OCI-LY1 (cell line): Measurements from ENCODE around the gene GRID2.
"Not testable (repeated sequence)": the region's sequence is repeated elsewhere in the genome, so short reads cannot be mapped to it uniquely, and the experiment has no call there.

Experiments used
- H2AFZ ChIP-seq: fragments of 200-600 bp; sonication (generic), shearing (Covaris generic); 2 replicates; pipeline ENCODE4 v1.6.0; 2014; ENCODE audit warnings: antibody characterized with exemption, mild to moderate bottlenecking, low read length
- H3F3A ChIP-seq: fragments of 200-600 bp; sonication (generic), shearing (Covaris generic); 2 replicates; pipeline ENCODE4 v1.6.0; 2014; ENCODE audit warnings: mild to moderate bottlenecking, antibody characterized with exemption, low read length, moderate library complexity; ENCODE audit not compliant: insufficient read depth
- H3K27ac ChIP-seq: fragments of 200-600 bp; sonication (generic); 2 replicates; pipeline ENCODE4 v1.5.1; 2014; ENCODE audit warnings: low read length, mixed run types, mild to moderate bottlenecking, low read depth; ENCODE audit not compliant: poor library complexity, severe bottlenecking
- H3K27me3 ChIP-seq: fragments of 200-600 bp; sonication (generic); 2 replicates; pipeline ENCODE4 v1.6.0; 2014; ENCODE audit warnings: antibody characterized with exemption, mild to moderate bottlenecking, low read length, moderate library complexity; ENCODE audit not compliant: insufficient read depth
- H3K36me3 ChIP-seq: fragments of 200-600 bp; sonication (generic); 2 replicates; pipeline ENCODE4 v1.6.1; 2014; ENCODE audit warnings: mild to moderate bottlenecking, antibody characterized with exemption, low read length, moderate library complexity, mixed read lengths; ENCODE audit not compliant: insufficient read depth
- H3K4me1 ChIP-seq: fragments of 200-600 bp; sonication (generic); 2 replicates; pipeline ENCODE4 v1.5.1; 2014; ENCODE audit warnings: mild to moderate bottlenecking, low read length, moderate library complexity; ENCODE audit not compliant: insufficient read depth, severe bottlenecking
- H3K4me2 ChIP-seq: fragments of 200-600 bp; sonication (generic), shearing (Covaris generic); 2 replicates; pipeline ENCODE4 v1.6.1; 2014; ENCODE audit warnings: low read length
- H3K4me3 ChIP-seq: fragments of 200-600 bp; sonication (generic); 2 replicates; pipeline ENCODE4 v1.5.1; 2014; ENCODE audit warnings: low read length, low read depth, mild to moderate bottlenecking, mixed read lengths; ENCODE audit not compliant: poor library complexity, severe bottlenecking
- H3K79me2 ChIP-seq: fragments of 200-600 bp; shearing (Covaris generic); 2 replicates; pipeline ENCODE4 v1.6.1; 2016; ENCODE audit warnings: mixed run types, low read length, mixed read lengths; ENCODE audit not compliant: insufficient read depth
- H3K9ac ChIP-seq: fragments of 200-600 bp; sonication (generic), shearing (Covaris generic); 2 replicates; pipeline ENCODE4 v1.6.1; 2014; ENCODE audit warnings: mild to moderate bottlenecking, low read length, mixed read lengths
- H3K9me2 ChIP-seq: fragments of 200-600 bp; sonication (generic), shearing (Covaris generic); 2 replicates; pipeline ENCODE4 v1.6.1; 2014; ENCODE audit warnings: low read depth, mild to moderate bottlenecking, low read length, mixed read lengths
- H3K9me3 ChIP-seq: fragments of 200-600 bp; shearing (Covaris generic); 2 replicates; pipeline ENCODE4 v1.6.1; 2014; ENCODE audit warnings: low read length, mixed read lengths
- H4K20me1 ChIP-seq: fragments of 200-600 bp; sonication (generic), shearing (Covaris generic); 2 replicates; pipeline ENCODE4 v1.6.0; 2016; ENCODE audit warnings: mild to moderate bottlenecking, low read length; ENCODE audit not compliant: insufficient read depth
- EZH2 ChIP-seq: fragments of 200-600 bp; sonication (generic), shearing (Covaris generic); IDR thresholded peaks from 2 replicates; pipeline ENCODE4 v1.8.0; 2017; ENCODE audit warnings: borderline replicate concordance, mixed run types, mild to moderate bottlenecking, antibody characterized with exemption, low read length, moderate library complexity, mixed read lengths
- TF ChIP-seq, protein P1 (sequence below): fragments of 200-600 bp; sonication (generic), shearing (Covaris generic); IDR thresholded peaks from 2 replicates; pipeline ENCODE4 v1.5.1; 2017; ENCODE audit warnings: mild to moderate bottlenecking, antibody characterized with exemption, low read length, moderate library complexity, mixed read lengths

GRID2 gene

GRCh38 chr4:93671093-93671492, 1367.3 kb downstream of the GRID2 start:
- Histone ChIP-seq H3K79me2 (no peaks in the 10 kb centered on the region), H3K9me2 (no peaks in the 10 kb centered on the region), H3K36me3 (no peaks in the 10 kb centered on the region), H3K9ac (no peak overlapping the region), H3K27ac (no peak overlapping the region), H2AFZ (no peak overlapping the region), H4K20me1 (no peaks in the 10 kb centered on the region), H3K27me3 (no peaks in the 10 kb centered on the region), H3K9me3 (no peaks in the 10 kb centered on the region), H3K4me2 (no peak overlapping the region), H3K4me3 (no peak overlapping the region), H3F3A (no peaks in the 10 kb centered on the region), H3K4me1 (no peaks in the 10 kb centered on the region)
- TF ChIP-seq EZH2 = no peak
- TF ChIP-seq, protein P1, sequence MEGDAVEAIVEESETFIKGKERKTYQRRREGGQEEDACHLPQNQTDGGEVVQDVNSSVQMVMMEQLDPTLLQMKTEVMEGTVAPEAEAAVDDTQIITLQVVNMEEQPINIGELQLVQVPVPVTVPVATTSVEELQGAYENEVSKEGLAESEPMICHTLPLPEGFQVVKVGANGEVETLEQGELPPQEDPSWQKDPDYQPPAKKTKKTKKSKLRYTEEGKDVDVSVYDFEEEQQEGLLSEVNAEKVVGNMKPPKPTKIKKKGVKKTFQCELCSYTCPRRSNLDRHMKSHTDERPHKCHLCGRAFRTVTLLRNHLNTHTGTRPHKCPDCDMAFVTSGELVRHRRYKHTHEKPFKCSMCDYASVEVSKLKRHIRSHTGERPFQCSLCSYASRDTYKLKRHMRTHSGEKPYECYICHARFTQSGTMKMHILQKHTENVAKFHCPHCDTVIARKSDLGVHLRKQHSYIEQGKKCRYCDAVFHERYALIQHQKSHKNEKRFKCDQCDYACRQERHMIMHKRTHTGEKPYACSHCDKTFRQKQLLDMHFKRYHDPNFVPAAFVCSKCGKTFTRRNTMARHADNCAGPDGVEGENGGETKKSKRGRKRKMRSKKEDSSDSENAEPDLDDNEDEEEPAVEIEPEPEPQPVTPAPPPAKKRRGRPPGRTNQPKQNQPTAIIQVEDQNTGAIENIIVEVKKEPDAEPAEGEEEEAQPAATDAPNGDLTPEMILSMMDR = no peak

- not testable (repeated sequence) for H3K4me1 ChIP-seq, H3F3A ChIP-seq, H3K27ac ChIP-seq, H3K27me3 ChIP-seq, H3K9me2 ChIP-seq, H3K9ac ChIP-seq, H4K20me1 ChIP-seq, H3K36me3 ChIP-seq, H3K4me3 ChIP-seq, H3K9me3 ChIP-seq, H3K79me2 ChIP-seq, H2AFZ ChIP-seq, H3K4me2 ChIP-seq
Measured at GRCh38 chr4:93676937-93677336, 1373.2 kb downstream of the GRID2 start.

DNA sequence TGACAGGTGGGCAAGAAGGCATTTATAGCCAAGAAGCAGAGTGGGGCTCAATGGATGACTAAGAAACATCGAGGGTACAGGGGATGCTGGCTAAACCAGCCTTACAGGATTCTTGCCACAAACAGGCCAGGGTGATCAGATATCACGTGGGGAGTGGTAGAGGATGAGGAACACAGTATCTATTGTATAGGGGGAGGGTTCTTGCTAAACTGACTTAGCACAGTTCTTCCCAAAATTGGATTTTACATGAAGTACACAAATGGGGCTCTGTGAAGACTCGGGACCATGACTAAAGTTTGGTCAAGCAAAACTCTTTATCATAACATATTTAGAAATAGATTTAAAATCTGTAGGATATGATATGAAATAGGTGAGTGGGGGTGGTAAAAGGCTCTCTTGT, 1380.8 kb downstream of the GRID2 start:
- Histone ChIP-seq H3F3A (no peaks in the 10 kb centered on the region), H3K27ac (no peak overlapping the region), H3K9ac (no peak overlapping the region), H3K4me2 (no peak overlapping the region), H2AFZ (no peak overlapping the region), H3K79me2 (no peaks in the 10 kb centered on the region), H3K4me1 (no peaks in the 10 kb centered on the region), H4K20me1 (no peaks in the 10 kb centered on the region), H3K9me2 (no peaks in the 10 kb centered on the region), H3K36me3 (no peaks in the 10 kb centered on the region), H3K9me3 (no peaks in the 10 kb centered on the region), H3K4me3 (no peak overlapping the region), H3K27me3 (no peaks in the 10 kb centered on the region)
- no peak for TF ChIP-seq EZH2
- TF ChIP-seq, protein P1 = no peak

DNA sequence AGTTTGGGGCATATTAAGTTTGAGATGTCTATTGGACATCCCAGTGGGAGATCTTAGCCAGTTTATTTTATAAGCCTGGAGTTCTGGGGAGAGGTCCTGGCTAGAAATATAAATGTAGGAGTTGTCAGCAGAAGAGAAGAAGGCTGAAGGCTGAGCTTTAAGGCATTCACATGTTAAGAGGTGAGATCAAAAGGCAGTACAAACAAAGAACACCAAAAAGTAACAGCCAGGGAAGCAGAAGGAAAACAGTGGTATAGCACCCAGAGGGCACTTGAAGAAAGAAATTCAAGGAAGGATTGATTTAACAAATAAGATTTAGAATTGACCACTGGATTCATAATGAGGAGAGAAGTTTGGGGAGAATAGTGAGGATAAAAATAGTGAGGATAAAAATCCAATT, 1383.5 kb downstream of the GRID2 start:
- Histone ChIP-seq H3K4me1 (no peaks in the 10 kb centered on the region), H3K27ac (no peak overlapping the region), H3K9me2 (no peaks in the 10 kb centered on the region), H3K79me2 (no peaks in the 10 kb centered on the region), H3F3A (no peaks in the 10 kb centered on the region), H3K36me3 (no peaks in the 10 kb centered on the region), H3K27me3 (no peaks in the 10 kb centered on the region), H3K9ac (no peak overlapping the region), H3K4me2 (no peak overlapping the region), H4K20me1 (no peaks in the 10 kb centered on the region), H2AFZ (no peak overlapping the region), H3K4me3 (no peak overlapping the region), H3K9me3 (no peaks in the 10 kb centered on the region)
- no peak for TF ChIP-seq EZH2
- TF ChIP-seq, protein P1 = no peak
